HG02973 (cell line): ENCODE data around the gene PRKAR2B.

ENCODE experiments used
- ATAC-seq: cut with Tn5 transposase; IDR thresholded peaks from one replicate; pipeline ENCODE4 v1.9.1; 2021; ENCODE audit warnings: moderate library complexity; ENCODE audit not compliant: unreplicated experiment

Gene PRKAR2B

GRCh38 chr7:107044347-107045194 is at the start of gene PRKAR2B:
PRKAR2B (plus strand) TSS chr7:107044705; CDS start chr7:107044908, 203 bp downstream.
- peak; percentile 65 for ATAC-seq

- ATAC-seq: no peak
Measured at GRCh38 chr7:106994833-106995232, 49.7 kb upstream of the PRKAR2B start.

- no peak for ATAC-seq
Measured at GRCh38 chr7:106997487-106998271, 46.8 kb upstream of the PRKAR2B start.

GRCh38 chr7:106999023-106999422 is 45.5 kb upstream of the PRKAR2B start:
- no peak for ATAC-seq

GRCh38 chr7:107001490-107001889 is 43.0 kb upstream of the PRKAR2B start:
- ATAC-seq: no peak

GRCh38 chr7:107002126-107002525 is 42.4 kb upstream of the PRKAR2B start:
- no peak for ATAC-seq

GRCh38 chr7:107002529-107002998 is 41.9 kb upstream of the PRKAR2B start:
- no peak for ATAC-seq

- ATAC-seq: no peak
Measured at GRCh38 chr7:107007007-107007891, 37.3 kb upstream of the PRKAR2B start.

GRCh38 chr7:107007892-107008287 is 36.6 kb upstream of the PRKAR2B start:
- no peak for ATAC-seq

- no peak for ATAC-seq
Measured at GRCh38 chr7:107009846-107010203, 34.7 kb upstream of the PRKAR2B start.

- ATAC-seq: no peak
Measured at GRCh38 chr7:107012691-107013090, 31.8 kb upstream of the PRKAR2B start.

- ATAC-seq: no peak
Measured at GRCh38 chr7:107014387-107015023, 30.0 kb upstream of the PRKAR2B start.

- ATAC-seq: no peak
Measured at GRCh38 chr7:107016312-107016711, 28.2 kb upstream of the PRKAR2B start.

GRCh38 chr7:107017965-107018719 is 26.4 kb upstream of the PRKAR2B start:
- no peak for ATAC-seq

- no peak for ATAC-seq
Measured at GRCh38 chr7:107020400-107020799, 24.1 kb upstream of the PRKAR2B start.

- no peak for ATAC-seq
Measured at GRCh38 chr7:107021600-107021999, 22.9 kb upstream of the PRKAR2B start.

- ATAC-seq: no peak
Measured at GRCh38 chr7:107023522-107024151, 20.9 kb upstream of the PRKAR2B start.

GRCh38 chr7:107024906-107025305 is 19.6 kb upstream of the PRKAR2B start:
- no peak for ATAC-seq

- ATAC-seq: no peak
Measured at GRCh38 chr7:107025449-107026103, 18.9 kb upstream of the PRKAR2B start.
